GM19463 (cell line): ENCODE measurements around the gene BRAT1.
A peak's percentile ranks its signal among the peaks of the same experiment; 100 is the strongest.

Source experiments
- ATAC-seq: cut with Tn5 transposase; IDR thresholded peaks from one replicate; pipeline ENCODE4 v1.9.1; 2021; ENCODE audit warnings: mild to moderate bottlenecking, moderate library complexity; ENCODE audit not compliant: unreplicated experiment

The BRAT1 gene

DNA sequence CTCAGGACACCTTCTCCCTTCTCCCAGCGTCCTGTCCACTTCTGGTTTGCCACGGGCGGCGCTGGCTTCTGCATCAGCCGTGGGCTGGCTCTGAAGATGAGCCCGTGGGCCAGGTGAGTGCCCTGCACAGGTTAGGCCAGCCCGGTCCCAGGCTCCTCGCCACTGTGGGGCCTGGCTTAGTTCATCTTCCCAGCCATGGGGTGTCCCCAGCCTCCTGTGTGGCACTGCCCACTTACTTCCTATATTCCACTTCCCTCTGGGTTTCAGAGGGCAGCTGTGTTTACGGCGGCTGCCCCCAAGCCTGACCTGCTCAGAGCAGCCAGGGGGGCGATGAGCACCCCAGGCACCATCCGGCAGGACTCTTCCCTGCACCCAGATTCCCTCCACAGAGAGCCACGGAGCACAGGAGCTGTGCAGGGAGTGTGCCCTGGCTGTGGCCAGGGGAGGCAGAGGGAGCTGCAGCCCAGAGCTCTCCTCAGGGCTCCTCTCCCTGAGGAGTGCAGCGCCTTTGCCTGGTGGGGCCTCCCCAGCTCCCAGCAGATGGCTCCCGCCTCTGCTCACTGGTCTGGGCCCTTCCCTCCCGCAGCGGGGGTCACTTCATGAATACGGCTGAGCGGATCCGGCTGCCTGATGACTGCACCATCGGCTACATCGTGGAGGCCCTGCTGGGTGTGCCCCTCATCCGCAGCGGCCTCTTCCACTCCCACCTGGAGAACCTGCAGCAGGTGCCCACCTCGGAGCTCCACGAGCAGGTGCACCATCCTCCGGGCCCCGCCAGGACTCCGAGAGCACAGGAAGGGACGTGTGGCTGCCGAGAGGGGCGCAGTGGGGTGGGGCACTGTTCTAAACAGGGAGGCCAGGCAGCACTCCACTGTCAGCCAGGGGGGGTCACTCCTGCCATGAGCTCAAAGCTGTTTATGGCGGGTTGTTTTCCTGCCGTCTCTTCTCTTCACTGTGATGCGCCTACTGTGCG lies 29.4 kb downstream of the BRAT1 start:
- no peak for ATAC-seq

DNA sequence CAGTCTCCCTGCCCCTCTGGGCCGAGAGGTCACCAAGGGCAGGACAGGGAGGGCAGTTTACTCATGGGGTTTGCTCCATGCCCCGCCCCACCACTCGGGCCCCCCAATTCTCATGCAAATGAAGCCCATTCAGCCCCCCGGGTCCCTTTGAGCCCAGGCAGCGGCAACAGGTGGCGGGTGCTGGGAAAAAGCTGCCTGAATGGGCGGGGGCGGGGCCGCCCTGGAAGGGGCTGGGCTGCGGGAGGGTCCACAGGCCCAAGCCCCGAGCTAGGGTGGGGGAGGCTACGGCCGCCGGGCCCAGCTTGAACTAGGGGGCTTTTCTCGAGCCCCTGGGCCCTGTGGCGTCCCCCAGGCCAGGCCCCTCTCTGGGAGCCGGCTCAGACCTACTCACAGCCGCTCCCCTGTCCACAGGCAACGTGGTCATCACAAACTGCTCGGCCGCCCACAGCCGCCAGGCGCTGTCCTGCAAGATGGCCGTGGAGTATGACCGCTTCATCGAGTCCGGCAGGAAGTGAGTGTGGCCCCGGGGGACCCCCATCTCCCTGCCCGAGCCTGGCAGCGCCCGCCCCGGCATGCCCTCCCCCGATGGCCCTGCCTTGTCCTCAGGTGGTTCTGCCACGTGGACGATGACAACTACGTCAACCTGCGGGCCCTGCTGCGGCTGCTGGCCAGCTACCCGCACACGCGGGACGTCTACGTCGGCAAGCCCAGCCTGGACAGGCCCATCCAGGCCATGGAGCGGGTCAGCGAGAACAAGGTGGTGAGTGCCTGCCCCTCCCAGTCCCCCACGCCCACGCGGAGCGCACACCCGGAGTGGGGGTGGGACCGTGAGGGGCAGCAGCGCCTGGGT lies 30.3 kb downstream of the BRAT1 start:
- ATAC-seq, result no peak

DNA sequence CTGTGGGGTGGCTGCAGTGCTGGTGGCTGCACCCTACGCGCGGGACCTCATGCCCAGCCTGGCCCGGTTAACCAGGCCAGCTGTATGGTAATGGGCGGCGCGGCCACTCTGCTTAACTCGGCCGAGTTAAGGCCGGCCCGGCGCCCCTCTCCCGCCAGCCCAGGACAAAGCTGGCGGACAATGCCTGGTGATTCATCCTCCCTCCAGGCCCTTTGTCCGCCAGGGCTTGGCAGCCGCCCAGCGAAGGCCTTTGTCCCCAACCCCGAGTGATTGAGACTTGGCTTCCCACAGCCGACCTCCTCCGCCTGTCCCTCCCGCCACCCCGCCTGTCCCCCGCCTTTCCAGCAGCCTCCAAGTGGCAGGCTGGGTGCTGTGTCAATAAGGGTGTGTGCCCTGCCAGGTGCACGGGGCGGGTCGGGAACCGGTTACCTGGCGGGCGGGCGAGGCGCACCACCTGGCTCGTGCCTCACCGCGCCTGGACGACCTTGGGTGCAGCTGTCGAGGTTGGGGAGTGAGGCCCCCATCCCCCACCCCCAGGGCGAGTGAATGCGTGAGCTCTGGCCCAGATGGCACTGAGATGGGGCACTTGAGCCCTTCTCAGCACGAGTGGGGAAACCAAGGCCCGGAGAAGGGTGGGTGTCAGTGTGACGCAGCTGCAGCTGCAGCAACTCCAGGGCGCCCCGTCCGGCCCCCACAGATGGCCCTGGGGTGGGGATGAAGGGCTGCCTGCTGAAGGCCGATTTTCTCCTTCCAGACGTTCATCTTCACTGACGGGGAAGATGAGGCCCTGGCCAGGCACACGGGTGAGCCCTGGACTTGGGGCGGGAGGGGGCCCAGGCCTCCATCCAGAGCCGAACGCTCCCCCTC lies 31.1 kb downstream of the BRAT1 start:
- no peak for ATAC-seq

DNA sequence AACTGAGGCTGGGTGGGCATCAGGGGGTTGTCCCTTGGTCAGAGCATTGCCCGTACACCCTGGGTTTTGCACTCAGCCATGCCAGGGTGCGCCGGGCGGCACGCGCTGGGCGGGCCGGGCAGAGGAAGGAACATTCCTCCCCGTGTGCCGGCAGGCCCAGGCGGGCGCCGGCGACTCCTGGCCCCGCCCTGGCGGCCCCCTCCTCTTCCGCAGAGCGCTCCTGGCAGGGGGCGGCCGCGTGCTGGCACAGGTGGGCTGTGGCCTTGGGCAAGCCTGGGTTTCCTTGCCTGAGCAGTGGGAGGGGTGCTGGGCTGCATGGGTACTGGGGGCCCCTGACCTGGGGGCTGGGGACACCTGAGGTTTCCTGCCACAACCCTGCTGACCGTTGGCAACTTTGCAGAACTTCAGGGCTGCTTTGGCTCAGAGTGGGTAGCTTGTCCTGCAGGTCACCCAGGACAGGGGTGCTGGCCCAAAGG lies 31.8 kb downstream of the BRAT1 start:
- ATAC-seq, result no peak

DNA sequence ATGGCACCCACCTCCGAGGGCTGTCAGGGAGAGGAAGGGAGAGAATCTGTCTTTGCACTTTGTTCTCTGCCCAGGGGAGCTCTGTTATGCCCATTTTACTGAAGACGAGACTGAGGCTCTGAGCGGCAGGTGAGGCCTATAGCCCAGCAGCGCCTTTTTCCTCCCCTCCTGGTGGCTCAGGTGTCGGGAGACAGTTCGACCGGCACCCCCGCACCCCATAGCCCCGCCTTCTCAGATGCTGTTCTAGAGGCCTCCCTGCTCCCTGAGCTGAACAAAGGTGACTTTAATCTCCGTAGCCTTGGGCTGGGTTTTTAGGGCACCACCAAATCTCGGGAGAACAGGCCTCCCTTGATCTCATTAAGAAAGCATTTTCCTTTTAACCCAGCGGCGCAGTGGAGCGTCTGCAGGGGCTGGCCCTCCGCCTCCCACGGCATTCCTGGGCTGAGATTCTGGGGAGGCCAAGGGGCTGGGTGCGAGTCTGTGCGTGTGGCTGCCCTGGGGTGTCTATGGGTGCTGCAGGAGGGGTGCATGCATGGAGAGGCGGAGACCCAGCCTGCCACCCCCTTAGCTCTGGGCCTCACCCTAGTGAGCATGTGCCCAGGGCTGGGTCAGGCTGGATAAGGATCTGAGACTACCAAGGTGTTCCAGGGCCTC lies 32.4 kb downstream of the BRAT1 start:
- no peak for ATAC-seq

DNA sequence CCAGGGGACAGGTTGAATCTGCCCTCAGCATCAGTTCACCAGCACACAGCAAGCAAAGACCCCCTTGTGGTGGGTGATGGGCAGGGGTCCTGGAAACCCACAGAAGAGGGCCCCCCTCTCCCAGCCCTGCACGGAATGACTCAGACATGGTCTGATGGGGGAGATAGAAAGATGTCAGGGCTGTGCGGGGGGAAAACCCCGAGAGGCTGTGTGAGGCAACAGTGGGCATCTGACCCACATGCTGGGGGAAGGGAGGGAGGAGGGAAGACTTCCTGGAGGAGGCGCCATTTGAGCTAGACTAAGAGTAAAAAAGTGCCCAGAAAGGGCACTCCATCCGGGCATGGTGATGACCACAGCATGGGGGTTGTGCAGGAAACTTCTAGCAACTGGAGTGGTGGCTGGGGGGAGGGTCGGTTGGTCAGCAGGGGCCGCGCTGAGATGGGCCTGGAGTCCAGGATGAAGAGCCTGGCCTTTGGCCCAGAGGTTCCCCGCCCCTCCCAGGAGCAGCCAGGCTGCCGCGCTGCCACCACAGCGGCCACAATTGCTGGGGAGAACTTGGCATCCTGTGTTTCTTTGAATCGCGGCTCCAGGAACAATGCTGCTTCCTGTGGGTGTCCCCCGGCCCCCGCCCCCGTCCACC lies 33.3 kb downstream of the BRAT1 start:
- ATAC-seq, result peak; percentile 25

DNA sequence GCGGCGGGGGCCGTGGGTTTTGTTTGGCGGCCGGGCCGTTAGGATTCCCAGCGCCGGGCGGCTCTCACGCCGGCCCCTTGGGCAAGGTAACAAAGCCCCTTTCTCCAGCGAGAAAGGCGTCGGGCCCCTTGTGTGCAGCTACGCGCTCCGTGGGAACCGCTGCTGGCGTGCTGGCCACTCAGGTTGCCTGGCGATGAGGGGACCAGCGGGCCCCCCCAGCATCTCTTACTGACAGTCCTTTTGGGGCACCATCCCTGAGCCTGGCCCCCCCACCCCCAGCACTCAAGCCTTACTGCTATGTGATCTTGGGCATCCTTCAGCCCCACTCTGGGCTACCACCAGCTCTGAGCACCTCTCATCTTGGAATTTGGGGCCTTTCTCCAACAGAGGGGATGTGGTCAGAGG lies 34.0 kb downstream of the BRAT1 start:
- no peak for ATAC-seq

DNA sequence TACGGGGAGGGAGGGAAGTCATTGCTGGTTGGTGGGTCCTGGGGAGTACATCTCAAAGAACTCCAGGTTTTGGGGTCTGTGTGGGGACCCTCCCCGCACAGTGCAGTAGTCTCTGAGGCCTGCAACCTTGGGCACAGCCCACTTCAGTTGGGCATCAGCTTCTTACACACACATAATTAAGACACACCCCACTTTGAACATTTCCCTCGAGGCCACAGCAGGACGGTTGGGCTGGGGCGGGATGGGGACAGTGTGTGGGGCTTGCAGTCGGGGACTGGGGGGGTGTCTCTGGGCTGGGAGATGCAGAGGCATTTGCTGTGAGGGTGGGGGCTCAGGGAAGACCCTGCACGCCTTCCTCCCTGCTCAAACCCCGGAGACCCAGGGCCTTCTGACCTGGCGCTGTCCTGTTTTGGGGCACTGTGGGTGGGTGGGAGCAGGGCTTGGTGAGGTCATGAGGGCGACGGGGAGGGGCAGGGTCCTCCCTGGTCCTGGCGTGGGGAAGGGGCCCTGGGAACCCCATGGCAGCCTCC lies 34.5 kb downstream of the BRAT1 start:
- ATAC-seq, result no peak

DNA sequence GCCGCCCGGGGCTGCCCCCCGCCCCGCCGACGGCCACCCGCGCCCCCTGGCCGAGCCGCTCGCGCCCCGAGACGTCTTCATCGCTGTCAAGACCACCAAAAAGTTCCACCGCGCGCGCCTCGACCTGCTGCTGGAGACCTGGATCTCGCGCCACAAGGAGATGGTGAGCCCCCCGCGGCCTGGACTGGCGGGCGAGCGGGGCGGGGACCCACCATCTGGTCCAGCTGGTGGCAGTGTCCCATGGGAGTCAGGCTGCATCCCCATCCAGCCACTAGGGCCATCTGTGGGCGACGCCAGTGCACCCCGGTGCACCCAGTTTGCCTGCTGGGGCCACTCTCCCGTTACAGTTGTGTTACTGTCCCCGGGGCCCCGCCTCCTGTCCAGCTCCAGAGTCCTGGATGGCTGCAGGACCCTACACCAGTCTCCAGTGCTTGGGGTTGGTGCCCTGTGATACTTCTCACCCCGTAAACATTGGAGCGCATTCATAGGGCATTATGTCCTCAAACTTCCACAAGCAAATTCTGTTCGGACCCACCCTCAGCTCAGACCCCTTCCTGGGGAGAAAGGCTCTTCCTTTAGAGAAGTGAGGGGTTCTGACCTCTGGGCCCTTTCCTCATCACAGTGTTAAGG lies 35.1 kb downstream of the BRAT1 start:
- no peak for ATAC-seq

DNA sequence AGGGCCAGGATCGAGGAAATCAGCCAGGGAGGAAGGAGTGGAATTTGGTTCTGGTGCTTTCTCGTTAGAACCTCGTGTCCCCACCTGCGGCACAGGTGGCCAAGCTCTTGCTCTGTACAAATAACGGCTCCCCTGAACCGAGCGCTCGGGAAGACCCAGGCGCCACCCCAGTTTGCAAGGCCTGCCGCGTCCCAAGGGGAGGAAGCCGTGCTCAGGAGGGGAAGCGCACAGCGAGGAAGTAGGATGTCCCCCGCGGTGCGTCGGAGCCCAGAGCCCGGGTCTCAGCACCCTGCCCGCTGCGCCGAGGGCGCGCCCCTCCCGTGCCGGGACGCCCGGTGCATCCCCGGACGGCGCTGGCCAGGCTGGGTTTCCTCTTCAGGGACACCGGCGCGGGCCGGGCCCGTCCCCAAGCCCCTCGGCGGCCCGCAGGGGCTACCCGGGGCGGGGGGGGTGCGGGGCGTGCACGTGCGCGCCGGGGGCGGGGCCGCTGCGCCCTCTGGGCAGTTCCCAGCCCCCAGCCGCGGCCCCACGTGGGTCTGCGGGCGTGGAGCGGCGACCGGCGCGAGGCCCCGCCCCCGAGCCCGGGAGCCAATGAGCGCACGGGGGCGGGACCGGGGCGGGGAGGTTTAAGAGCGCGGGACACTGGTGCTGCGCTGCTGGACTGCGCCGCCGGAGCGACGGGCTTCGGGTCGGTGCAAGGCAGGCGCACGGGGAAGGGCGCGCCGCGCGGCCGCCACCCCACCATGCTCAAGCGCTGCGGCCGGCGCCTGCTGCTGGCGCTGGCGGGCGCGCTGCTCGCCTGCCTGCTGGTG lies 36.0 kb downstream of the BRAT1 start, which contains the start of gene LFNG:
Gene LFNG, plus strand, starts transcription at position 656 of the 812 bp plus-strand sequence. Its CDS starts 88 bp downstream, at position 744.
- ATAC-seq, result peak; percentile 87

DNA sequence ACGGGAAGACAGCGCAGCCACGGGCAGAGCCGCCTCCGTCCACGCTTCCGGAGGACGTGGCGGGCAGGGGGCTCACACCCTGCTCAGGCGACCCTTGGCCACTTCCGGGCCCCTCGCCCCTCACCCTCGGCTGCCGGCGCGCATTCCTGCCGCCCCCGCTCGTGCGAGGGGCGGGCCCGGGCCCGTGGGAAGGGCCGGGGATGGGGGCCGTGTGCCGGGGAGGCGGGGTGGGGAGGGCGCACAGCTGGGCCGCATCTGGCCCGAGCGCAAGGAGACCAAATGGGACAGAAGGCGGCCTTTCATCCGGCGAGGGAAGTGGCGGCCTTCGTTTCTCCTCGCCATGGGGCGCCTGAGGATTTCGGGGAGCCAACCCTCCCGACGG lies 36.6 kb downstream of the BRAT1 start:
- no peak for ATAC-seq

DNA sequence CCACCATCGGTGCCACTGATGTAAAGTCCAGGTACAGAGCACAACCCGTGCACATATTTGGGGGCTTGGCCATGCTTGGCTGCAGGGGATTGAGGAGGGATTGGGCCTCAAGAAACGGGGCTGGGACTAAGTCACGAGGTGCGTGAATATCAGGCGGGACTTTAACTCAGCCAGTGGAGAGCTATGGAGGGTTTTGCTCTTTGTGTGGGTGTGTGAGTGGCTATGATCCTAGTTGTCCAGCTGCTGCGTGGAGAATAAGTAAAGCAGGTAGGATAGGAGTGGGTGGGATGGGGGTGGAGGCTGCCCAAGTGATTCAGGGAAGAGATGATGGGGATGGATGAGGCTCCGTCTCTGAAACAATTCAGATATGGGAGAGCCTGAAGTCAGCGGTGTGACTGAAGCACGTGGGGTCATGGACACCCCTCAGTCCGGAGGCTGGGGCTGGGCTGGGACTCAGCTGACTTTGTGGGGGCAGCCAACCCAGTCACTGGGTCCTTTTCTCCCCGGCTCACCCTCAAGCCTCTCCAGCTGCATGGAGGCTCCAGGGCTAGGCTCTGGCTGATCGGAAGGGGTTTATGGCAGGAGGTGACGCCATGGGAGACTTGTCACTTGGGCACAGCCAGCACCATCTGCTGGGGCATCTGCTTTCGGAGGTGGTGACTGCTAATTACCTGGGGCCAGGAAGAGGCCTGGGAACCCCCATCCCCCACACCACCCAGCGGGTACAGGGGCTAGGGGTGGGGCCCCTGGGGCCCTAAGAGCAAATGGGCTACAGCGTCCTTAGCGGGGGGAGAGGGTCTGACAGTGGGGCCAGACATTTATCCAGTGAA lies 37.4 kb downstream of the BRAT1 start:
- ATAC-seq, result no peak

DNA sequence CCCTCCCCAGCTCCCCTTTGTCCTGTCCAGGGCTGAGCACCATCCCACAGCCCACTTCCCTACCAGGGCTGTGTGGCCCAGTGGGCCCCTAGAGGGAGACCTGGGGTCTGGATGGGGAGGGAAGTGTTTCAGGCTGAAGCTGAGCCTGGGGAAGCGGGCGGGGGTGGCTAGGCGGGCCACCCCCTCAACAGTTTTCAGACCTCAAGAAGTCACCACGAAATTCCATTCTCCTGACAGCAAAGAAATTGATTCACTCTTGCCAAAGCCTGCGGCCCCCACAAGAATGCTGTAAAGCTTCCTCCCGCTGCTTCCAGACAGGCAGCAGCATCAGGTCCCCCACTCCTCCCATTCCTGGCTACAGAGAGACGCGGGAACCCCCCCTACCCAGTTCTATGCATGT lies 38.3 kb downstream of the BRAT1 start:
- no peak for ATAC-seq

DNA sequence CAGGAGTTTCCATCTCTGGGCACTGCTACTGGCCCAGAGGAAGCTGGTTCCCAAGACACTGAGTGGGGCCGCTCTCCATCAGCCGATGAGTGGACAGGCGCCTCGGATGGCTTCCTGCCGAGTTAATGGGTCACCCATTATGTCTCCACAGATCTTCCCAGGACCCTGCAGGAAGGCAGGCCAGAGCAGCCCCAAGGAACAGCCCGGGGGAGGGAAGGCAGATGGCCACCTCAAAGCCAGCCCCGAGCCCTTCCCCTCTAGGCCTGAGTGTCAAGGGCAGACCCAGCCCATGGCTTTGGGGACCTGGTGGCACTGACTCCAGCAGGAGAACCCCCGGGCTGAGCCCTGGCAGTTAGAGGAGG lies 39.1 kb downstream of the BRAT1 start:
- no peak for ATAC-seq

DNA sequence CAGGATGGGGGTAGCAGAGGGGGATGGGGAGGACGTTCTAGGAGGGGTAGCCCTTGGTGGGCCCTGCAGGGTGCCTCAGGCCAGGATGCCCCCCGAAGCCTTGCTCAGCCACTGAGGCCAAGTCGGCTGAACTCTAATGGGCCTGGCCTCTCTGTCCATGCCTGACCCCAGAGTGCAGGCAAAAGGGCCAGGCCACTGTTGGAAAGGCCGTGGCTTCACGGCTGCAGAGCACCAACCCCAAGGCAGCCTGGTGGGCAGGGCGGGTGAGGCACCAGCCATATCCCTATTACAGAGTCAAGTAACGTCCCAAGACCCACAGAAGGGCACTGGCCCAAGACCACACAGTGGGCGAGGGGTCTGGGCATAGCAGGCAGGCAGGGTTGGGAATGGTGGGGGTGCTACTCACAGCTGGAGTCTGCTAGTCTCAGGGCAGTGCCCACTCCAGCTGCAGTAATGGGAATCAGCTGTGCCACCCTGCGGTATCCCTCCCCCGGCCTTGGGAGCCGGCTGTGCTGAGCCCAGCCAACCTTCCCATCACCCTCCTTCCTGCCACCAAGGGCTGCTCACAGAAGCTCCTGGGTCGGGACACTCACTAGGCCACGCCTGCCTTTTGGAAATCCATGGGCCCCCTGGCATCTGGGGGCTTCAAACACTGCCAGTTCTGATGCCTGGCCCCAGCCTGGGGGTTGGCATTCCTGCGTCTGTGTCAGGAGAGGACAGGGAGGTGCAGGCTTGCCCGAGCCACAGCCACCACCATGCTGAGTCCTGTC lies 39.7 kb downstream of the BRAT1 start:
- no peak for ATAC-seq
